T-cell (primary cell): ENCODE measurements around the gene GPR158. TPM values are rescaled to one million over a fixed set of nuclear protein-coding genes. Genes with fewer than 3 reads are reported as not detected.

Source experiments
- ATAC-seq, 4 experiments: fragments of 200-7000 bp in 3 of 4; fragments of 150-1000 bp in 1 of 4; cut with Tn5 transposase; replicated peaks in 1 of 4; 1 replicate in 3 of 4; 2 replicates in 1 of 4; pipeline ENCODE4 v1.10.0; 2021; ENCODE audit warnings: moderate library complexity in 3 of 4, mild to moderate bottlenecking in 2 of 4, moderate number of reproducible peaks in 1 of 4
- CTCF ChIA-PET, 2 donors: fragments of 300-600 bp; sonication (Branson Sonifier 250); formaldehyde crosslinking; loops; one replicate each; lab custom pipeline; 2022; ENCODE audit warnings: antibody characterized with exemption in 2 of 2; lab: Charles Lee
- POLR2A ChIA-PET, 2 donors: fragments of 300-600 bp; sonication (Branson Sonifier 250); formaldehyde crosslinking; loops; one replicate each; lab custom pipeline; 2022; ENCODE audit warnings: antibody characterized with exemption in 2 of 2; lab: Charles Lee
- DNase-seq, 35 experiments: peaks; one replicate each; pipeline versions ENCODE4 v3.0.0 to v3.0.0-alpha.2; 2013 to 2023
- H3K27ac ChIP-seq: one replicate; pipeline ENCODE4 v1.5.1; 2013; ENCODE audit warnings: low read length
- H3K27me3 ChIP-seq, 2 experiments: replicated peaks in 1 of 2; 1 replicate in 1 of 2; 2 replicates in 1 of 2; pipeline versions ENCODE4 v1.6.1 to v1.7.0; 2013; ENCODE audit warnings: low read length in 1 of 2, mixed read lengths in 1 of 2; ENCODE audit not compliant: control insufficient read depth in 2 of 2, insufficient read depth in 2 of 2; ENCODE audit errors: extremely low read depth in 1 of 2
- H3K36me3 ChIP-seq, 2 donors: 1 replicate in 1 of 2; 2 replicates in 1 of 2; pipeline versions ENCODE4 v1.6.1 to v1.7.0; 2013; ENCODE audit warnings: low read length in 1 of 2; ENCODE audit not compliant: control insufficient read depth in 2 of 2, insufficient read depth in 1 of 2; ENCODE audit errors: extremely low read depth in 1 of 2
- H3K4me1 ChIP-seq, 2 experiments: 1 replicate in 1 of 2; 2 replicates in 1 of 2; pipeline versions ENCODE4 v1.6.1 to v1.7.0; 2013; ENCODE audit warnings: low read length in 2 of 2, mixed read lengths in 1 of 2; ENCODE audit not compliant: insufficient read depth in 2 of 2, control insufficient read depth in 1 of 2; ENCODE audit errors: extremely low read depth in 1 of 2
- H3K4me3 ChIP-seq, 2 donors: 1 replicate in 1 of 2; 2 replicates in 1 of 2; pipeline versions ENCODE4 v1.5.1 to v1.7.0; 2013; ENCODE audit warnings: mild to moderate bottlenecking in 2 of 2, low read length in 1 of 2, moderate library complexity in 1 of 2; ENCODE audit not compliant: control insufficient read depth in 1 of 2; ENCODE audit errors: extremely low read depth in 1 of 2
- H3K9me3 ChIP-seq: 2 replicates; pipeline ENCODE4 v1.7.0; 2013
- H3K27ac Mint-ChIP-seq, 2 donors: one replicate each; pipeline ENCODE4 v1.8.0; 2020 to 2021; ENCODE audit warnings: mild to moderate bottlenecking in 2 of 2, mixed read lengths in 2 of 2
- H3K27me3 Mint-ChIP-seq, 2 donors: one replicate each; pipeline ENCODE4 v1.8.0; 2021 to 2022; ENCODE audit warnings: mixed read lengths in 2 of 2
- H3K36me3 Mint-ChIP-seq: one replicate; pipeline ENCODE4 v1.8.0; 2021; ENCODE audit warnings: mixed read lengths
- H3K4me1 Mint-ChIP-seq, 3 donors: one replicate each; pipeline ENCODE4 v1.8.0; 2020 to 2022; ENCODE audit warnings: mixed read lengths in 3 of 3, mild to moderate bottlenecking in 1 of 3
- H3K4me3 Mint-ChIP-seq, 3 donors: one replicate each; pipeline ENCODE4 v1.8.0; 2020 to 2022; ENCODE audit warnings: mild to moderate bottlenecking in 3 of 3, mixed read lengths in 3 of 3, moderate library complexity in 3 of 3
- H3K9me3 Mint-ChIP-seq, 3 donors: one replicate each; pipeline ENCODE4 v1.8.0; 2020 to 2022; ENCODE audit warnings: mixed read lengths in 3 of 3
- WGBS: methylation state at CpG from one replicate; pipeline ENCODE4 v1.1.5; 2013; ENCODE audit warnings: missing lambda C conversion rate; ENCODE audit not compliant: insufficient coverage; 5-methylcytosine and 5-hydroxymethylcytosine counted together
- total RNA-seq, 35 experiments: library from RNA in 6 of 35; stranded (reverse) in 6 of 35; fragments of 120-200 nt in 1 of 35; gene quantifications; one replicate each; pipeline versions ENCODE4 v1.2.1 to v1.2.4 and lab custom pipeline; 2013 to 2026

The GPR158 gene
- total RNA-seq, 5 donors from 2014 or later (not counting 1 experiment from before 2014, with no cell fraction given), result not detected

DNA sequence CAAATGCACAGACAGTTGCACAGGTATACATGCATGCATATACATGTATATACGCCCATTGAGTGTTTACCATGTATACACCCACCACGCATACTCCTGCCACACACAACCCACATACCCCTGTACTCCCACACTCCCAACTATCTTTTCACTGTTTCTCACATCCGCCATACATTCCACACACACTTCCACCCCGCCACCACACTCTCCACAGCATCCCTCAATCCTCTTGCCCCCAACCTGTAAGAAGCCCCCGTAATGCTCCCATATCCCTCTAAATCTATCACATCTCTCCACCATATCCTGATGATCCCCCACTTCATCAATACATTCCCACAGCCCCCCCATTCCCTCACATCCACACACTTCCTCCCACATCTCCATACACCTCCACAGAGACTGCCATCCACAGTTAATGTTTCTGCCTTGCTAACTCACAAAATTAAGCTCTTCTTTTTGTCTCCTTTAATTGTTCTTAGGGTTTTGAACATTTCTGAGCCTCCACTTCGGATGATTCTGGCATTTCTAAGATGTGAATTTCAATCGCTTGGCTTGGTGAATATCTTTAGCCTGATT lies 47.4 kb downstream of the GPR158 start:
- H3K27me3 Mint-ChIP-seq, result peaks cover 6 to 12% of the 10 kb centered on the region in 2 donors
- ATAC-seq, result no peak
- H3K27ac Mint-ChIP-seq, result no peak overlapping the region
- no peak for DNase-seq
- Histone ChIP-seq H3K27ac (no peak overlapping the region), H3K4me3 (no peak overlapping the region), H3K9me3 (no peaks in the 10 kb centered on the region), H3K27me3 (no peaks in the 10 kb centered on the region), H3K4me1 (no peaks in the 10 kb centered on the region), H3K36me3 (no peaks in the 10 kb centered on the region)
- CTCF ChIA-PET, result no interaction called here
- H3K36me3 Mint-ChIP-seq, result no peaks in the 10 kb centered on the region
- no peaks in the 10 kb centered on the region for H3K9me3 Mint-ChIP-seq
- POLR2A ChIA-PET, result no interaction called here
- H3K4me1 Mint-ChIP-seq, result no peaks in the 10 kb centered on the region
- WGBS, result 89% methylated on average over 6 of the region's 7 CpGs
- no peak overlapping the region for H3K4me3 Mint-ChIP-seq

DNA sequence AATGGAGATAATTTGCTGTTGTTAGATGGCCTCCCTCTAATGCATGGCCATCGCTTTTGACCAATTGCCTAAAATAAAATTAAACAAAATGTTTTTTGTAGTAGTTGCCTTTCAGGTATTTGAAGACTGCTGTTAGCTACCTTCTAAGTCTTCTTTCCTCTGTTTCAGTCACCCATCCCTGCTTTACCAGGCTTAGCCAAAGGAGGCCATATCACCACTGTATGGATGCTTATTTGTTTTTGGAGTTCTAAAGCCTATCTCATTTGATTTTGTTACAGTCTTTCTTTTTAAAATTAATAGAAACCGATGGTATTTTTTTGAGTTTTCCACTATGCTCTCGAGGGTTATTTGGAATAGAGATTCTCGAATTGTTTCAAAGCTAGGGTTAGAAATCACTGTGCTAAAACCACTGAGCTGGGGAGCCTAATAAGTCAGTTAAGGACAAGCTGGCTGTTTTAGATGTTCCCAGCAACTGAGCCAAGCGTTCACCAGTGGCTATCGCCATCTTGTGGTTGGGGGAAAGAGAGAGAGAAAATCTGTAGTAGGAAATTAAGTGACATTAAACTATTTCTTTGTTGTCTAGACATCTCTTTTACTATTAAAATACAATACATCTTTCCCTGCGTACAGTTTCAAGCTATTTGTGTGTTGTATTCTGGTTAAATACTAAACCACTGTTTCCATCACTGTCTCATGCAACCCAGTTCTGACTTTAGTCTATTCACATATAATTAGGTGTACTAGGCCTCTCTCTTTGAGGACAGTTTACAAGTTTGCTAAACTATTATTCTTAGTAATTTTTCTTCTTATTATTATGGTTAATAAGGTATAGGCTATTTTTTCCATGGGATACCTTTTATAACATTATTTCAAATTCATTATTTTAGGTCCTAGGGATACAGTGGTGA lies 52.2 kb downstream of the GPR158 start:
- DNase-seq (peak in 3 of 35 experiments; percentile 1 to 18 (median 2)), ATAC-seq (no peak)
- H3K27ac ChIP-seq, result no peak overlapping the region
- H3K4me1 Mint-ChIP-seq, result no peaks in the 10 kb centered on the region
- no peaks in the 10 kb centered on the region for H3K36me3 Mint-ChIP-seq
- H3K4me3 Mint-ChIP-seq, result no peak overlapping the region
- WGBS, result no CpG with 5 or more reads among the region's 7 CpGs
- ChIA-PET POLR2A (no interaction called here), CTCF (interaction anchor here (0.6 to 0.7 kb wide), 2 partner anchors 411 to 617 kb away, joined by 3 read pairs; no protein-coding TSS in a partner anchor)
- H3K27me3 Mint-ChIP-seq, result peaks cover 0 to 3% of the 10 kb centered on the region in 2 donors
- H3K9me3 Mint-ChIP-seq, result no peaks in the 10 kb centered on the region
- no peaks in the 10 kb centered on the region for H3K9me3 ChIP-seq
- no peak overlapping the region for H3K27ac Mint-ChIP-seq
- H3K27me3 ChIP-seq, result no peaks in the 10 kb centered on the region
- H3K36me3 ChIP-seq, result no peaks in the 10 kb centered on the region
- no peaks in the 10 kb centered on the region for H3K4me1 ChIP-seq
- H3K4me3 ChIP-seq, result no peak overlapping the region

DNA sequence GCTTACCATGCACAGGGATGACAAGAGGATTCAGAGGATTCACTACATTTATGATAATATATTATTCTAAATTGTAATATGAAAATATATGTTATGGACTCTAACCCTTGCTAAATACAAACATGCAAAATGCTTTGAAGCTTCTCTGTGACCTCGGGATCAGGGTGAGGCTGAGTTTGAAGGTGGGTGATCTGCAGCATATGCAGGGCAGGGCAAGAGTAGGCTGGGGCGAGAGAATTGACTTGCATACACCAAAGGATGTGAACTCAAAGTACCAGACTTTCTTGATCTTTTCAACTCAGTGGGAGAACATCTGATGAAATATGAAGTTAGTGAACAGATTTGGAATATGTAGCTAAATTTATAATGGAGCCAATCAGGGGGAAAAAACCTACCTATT lies 57.0 kb downstream of the GPR158 start:
- ChIA-PET POLR2A (no interaction called here), CTCF (no interaction called here)
- no peaks in the 10 kb centered on the region for H3K27me3 ChIP-seq
- Mint-ChIP-seq H3K27me3 (no peaks in the 10 kb centered on the region), H3K4me1 (no peaks in the 10 kb centered on the region), H3K36me3 (no peaks in the 10 kb centered on the region), H3K4me3 (no peak overlapping the region), H3K9me3 (peaks cover 0 to 2% (median 0%) of the 10 kb centered on the region in 3 donors), H3K27ac (no peak overlapping the region)
- H3K4me3 ChIP-seq, result no peak overlapping the region
- no peaks in the 10 kb centered on the region for H3K9me3 ChIP-seq
- H3K4me1 ChIP-seq, result no peaks in the 10 kb centered on the region
- no peak for ATAC-seq
- DNase-seq, result no peak
- H3K36me3 ChIP-seq, result no peaks in the 10 kb centered on the region
- H3K27ac ChIP-seq, result no peak overlapping the region
- WGBS, result no CpG with 5 or more reads among the region's 2 CpGs

DNA sequence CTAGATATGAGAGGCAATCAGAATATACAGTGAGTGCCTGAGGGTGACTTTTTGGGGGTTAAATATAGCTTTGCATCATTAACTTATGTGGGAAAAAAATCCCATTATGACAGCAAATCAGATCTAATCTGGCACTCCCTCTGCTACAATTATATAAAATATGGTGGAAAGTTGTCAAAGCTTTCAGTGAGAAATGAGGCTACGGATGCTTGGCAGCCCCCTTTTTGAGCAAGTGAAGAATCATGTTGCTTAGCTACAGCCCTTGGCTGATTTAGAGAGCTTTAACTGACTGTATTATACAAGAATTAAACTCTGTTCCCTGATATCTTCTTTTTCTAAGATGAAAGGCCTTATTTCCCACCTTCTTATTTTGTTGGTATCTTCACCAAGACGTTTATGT lies 57.4 kb downstream of the GPR158 start:
- Histone ChIP-seq H3K4me1 (no peaks in the 10 kb centered on the region), H3K27ac (no peak overlapping the region), H3K9me3 (no peaks in the 10 kb centered on the region), H3K4me3 (no peak overlapping the region), H3K36me3 (no peaks in the 10 kb centered on the region), H3K27me3 (no peaks in the 10 kb centered on the region)
- Mint-ChIP-seq H3K9me3 (peaks cover 0 to 2% (median 0%) of the 10 kb centered on the region in 3 donors), H3K27ac (no peak overlapping the region), H3K27me3 (no peaks in the 10 kb centered on the region), H3K4me3 (no peak overlapping the region), H3K4me1 (no peaks in the 10 kb centered on the region), H3K36me3 (no peaks in the 10 kb centered on the region)
- WGBS, result 80% methylated on average over 1 of the region's 2 CpGs
- no peak for DNase-seq
- ATAC-seq, result no peak
- POLR2A ChIA-PET, result no interaction called here
- CTCF ChIA-PET, result no interaction called here

DNA sequence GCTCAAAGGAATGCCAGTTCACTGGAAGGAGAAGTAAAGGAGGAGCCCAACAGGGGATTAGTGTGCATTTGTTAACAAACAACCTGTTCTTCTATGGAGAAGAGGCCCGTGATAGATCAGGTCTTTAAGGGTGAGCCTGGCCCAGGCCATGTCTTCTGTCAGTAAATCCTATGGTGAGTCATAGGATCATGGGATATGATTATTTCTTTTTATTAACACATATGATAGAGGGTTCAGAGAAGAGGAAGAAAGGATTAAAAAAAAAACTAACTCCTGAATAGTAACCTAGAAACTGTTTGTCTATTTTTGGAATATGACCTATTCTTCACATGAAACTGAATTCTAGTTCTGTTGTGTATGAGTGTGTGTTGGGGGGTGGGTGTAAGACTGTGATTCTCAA lies 70.4 kb downstream of the GPR158 start:
- H3K27me3 ChIP-seq, result no peaks in the 10 kb centered on the region
- no peak overlapping the region for H3K27ac Mint-ChIP-seq
- 100% methylated on average over 1 of the region's 1 CpG for WGBS
- no peaks in the 10 kb centered on the region for H3K4me1 ChIP-seq
- no peak overlapping the region for H3K4me3 ChIP-seq
- no peak for DNase-seq
- H3K27me3 Mint-ChIP-seq, result no peaks in the 10 kb centered on the region
- no peaks in the 10 kb centered on the region for H3K9me3 Mint-ChIP-seq
- ATAC-seq, result no peak
- H3K36me3 ChIP-seq, result no peaks in the 10 kb centered on the region
- ChIA-PET POLR2A (no interaction called here), CTCF (no interaction called here)
- H3K27ac ChIP-seq, result no peak overlapping the region
- H3K4me1 Mint-ChIP-seq, result no peaks in the 10 kb centered on the region
- H3K9me3 ChIP-seq, result no peaks in the 10 kb centered on the region
- no peaks in the 10 kb centered on the region for H3K36me3 Mint-ChIP-seq
- H3K4me3 Mint-ChIP-seq, result no peak overlapping the region

DNA sequence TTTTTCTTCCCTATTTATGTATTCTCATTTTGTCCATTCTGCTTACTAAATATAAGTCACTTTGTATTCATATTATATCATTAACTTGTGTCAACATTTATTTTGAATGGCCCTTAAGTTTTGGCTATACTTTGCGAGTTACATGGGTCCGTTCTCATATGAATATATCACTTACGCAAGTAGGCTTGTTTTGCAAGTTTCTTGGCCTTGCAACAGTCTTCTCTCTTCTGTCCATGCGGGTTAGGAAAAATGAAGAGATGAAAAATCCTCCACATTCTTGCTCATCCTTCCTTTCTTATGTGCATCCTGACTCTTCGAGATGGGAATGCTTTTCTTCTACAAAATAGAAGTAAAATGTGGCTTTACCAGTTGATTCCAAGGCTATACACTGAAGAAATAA lies 82.8 kb downstream of the GPR158 start:
- H3K27ac ChIP-seq, result no peak overlapping the region
- Mint-ChIP-seq H3K36me3 (no peaks in the 10 kb centered on the region), H3K9me3 (no peaks in the 10 kb centered on the region), H3K4me3 (no peak overlapping the region), H3K27ac (no peak overlapping the region), H3K4me1 (no peaks in the 10 kb centered on the region), H3K27me3 (no peaks in the 10 kb centered on the region)
- CTCF ChIA-PET, result no interaction called here
- no peak overlapping the region for H3K4me3 ChIP-seq
- ATAC-seq, result no peak
- no peaks in the 10 kb centered on the region for H3K27me3 ChIP-seq
- no peaks in the 10 kb centered on the region for H3K9me3 ChIP-seq
- no peaks in the 10 kb centered on the region for H3K36me3 ChIP-seq
- no CpG with 5 or more reads among the region's 5 CpGs for WGBS
- H3K4me1 ChIP-seq, result no peaks in the 10 kb centered on the region
- POLR2A ChIA-PET, result no interaction called here
- DNase-seq, result no peak
